ENCODE results near the gene CLSTN2.

GRCh38 chr3:140010391-140010790 is 75.4 kb downstream of the CLSTN2 start:
- TF ChIP-seq CTCF (IDR thresholded peaks at IDR 0.05) (no peak), POLR2A (IDR thresholded peaks at IDR 0.05) (no peak)

Measured in vagina (tissue), 2 donors.